G401.6 (cell line): ENCODE measurements around the gene FAT1.
"Not testable (repeated sequence)": the region's sequence is repeated elsewhere in the genome, so short reads cannot be mapped to it uniquely, and the experiment has no call there.

Source experiments
- FAIRE-seq: peaks from 2 replicates; lab custom pipeline; 2012; peaks lifted over from hg19 to GRCh38; lab: Jason Lieb, UNC

FAT1 gene, protein sequence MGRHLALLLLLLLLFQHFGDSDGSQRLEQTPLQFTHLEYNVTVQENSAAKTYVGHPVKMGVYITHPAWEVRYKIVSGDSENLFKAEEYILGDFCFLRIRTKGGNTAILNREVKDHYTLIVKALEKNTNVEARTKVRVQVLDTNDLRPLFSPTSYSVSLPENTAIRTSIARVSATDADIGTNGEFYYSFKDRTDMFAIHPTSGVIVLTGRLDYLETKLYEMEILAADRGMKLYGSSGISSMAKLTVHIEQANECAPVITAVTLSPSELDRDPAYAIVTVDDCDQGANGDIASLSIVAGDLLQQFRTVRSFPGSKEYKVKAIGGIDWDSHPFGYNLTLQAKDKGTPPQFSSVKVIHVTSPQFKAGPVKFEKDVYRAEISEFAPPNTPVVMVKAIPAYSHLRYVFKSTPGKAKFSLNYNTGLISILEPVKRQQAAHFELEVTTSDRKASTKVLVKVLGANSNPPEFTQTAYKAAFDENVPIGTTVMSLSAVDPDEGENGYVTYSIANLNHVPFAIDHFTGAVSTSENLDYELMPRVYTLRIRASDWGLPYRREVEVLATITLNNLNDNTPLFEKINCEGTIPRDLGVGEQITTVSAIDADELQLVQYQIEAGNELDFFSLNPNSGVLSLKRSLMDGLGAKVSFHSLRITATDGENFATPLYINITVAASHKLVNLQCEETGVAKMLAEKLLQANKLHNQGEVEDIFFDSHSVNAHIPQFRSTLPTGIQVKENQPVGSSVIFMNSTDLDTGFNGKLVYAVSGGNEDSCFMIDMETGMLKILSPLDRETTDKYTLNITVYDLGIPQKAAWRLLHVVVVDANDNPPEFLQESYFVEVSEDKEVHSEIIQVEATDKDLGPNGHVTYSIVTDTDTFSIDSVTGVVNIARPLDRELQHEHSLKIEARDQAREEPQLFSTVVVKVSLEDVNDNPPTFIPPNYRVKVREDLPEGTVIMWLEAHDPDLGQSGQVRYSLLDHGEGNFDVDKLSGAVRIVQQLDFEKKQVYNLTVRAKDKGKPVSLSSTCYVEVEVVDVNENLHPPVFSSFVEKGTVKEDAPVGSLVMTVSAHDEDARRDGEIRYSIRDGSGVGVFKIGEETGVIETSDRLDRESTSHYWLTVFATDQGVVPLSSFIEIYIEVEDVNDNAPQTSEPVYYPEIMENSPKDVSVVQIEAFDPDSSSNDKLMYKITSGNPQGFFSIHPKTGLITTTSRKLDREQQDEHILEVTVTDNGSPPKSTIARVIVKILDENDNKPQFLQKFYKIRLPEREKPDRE (N-terminal part only)

DNA sequence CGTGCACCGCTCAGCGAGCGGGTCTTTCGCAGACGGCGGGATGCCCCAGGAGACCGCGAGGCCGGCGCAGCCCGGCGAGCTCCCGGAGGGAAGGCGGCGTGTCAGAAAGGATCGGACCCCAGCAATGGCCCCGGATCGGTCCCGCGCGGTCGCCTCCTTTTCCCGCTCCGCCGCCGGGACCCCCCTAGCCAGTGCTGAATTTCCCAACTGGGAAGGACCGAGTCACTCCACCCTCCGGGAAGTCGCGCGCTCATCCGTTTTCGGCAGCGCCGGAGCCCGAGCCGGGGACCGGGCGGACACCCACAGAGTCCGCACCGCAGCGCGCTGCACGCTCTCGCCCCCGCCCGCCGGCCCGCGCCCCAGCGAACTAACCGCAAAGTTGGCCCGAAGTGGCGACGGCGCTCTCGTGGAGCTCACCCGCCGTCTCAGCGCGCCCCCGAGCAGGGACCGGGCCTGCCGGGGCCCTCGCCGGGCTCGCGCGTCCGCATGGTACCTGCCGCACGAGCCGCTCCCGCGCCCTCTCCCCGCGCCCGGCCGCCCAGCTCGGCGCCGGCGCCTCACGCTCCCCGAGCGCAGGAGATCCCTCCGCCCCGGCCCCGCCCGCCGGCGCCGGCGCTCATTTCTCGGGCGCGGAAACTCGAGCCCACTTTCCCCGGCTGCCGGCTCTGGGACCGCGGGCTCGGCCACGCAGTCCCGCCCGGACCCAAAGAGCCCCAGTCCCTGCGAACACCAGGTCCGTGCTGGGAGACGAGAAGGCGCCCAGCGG, at the start of gene FAT1:
FAT1 (minus strand) TSS at position 565 of the 766 bp plus-strand sequence. CDS start 14,029 bp downstream, outside the sequence.
- FAIRE-seq: no peak

- no peak for FAIRE-seq
Observed at GRCh38 chr4:186772936-186773487, 49.4 kb upstream of the FAT1 start.

GRCh38 chr4:186771624-186772023, 48.0 kb upstream of the FAT1 start:
- no peak for FAIRE-seq

- FAIRE-seq: no peak
Observed at GRCh38 chr4:186770481-186771175, 47.0 kb upstream of the FAT1 start.

- no peak for FAIRE-seq
Observed at GRCh38 chr4:186767794-186768193, 44.1 kb upstream of the FAT1 start.

- FAIRE-seq: no peak
Observed at GRCh38 chr4:186765673-186766546, 42.3 kb upstream of the FAT1 start.

GRCh38 chr4:186765138-186765537, 41.5 kb upstream of the FAT1 start:
- FAIRE-seq: no peak

DNA sequence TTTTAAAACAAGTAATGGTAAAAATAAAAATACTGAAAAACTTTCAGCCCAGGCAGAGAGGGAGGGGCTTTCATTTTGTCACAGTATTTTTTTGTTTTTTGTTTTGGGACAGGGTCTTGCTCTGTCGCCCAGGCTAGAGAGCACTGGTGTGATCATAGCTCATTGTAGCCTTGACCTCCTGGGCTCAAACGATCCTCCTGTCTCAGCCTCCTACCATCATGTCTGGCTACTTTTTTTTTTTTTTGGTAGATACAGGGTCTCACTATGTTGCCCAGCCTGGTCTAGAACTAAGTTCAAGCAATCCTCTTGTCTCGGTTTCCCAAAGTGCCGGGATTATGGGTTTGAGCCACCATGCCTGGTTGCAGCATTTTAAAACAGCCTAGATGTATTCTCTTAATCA, 40.8 kb upstream of the FAT1 start:
- FAIRE-seq: no peak

DNA sequence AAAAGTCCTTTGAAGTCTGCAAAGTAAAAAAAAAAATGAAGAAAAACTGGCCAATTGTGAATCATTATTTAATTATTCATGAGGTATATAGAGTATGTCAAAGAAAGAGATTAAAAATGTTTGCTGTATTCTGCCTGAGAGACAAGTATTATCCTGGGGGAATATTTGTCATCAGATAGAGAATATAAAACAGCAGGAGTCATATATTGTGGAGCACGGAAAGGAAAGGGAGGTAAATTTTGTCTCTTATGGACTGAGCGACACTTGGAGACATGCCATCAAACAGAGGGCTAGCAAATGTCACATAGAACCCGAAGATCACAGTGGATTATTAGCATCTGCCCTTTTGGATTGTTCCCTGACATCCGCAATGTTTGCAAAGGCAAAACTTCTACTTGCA, 39.2 kb upstream of the FAT1 start:
- no peak for FAIRE-seq

- no peak for FAIRE-seq
Observed at GRCh38 chr4:186762361-186762760, 38.7 kb upstream of the FAT1 start.

GRCh38 chr4:186761956-186762355, 38.3 kb upstream of the FAT1 start:
- not testable (repeated sequence) for FAIRE-seq

DNA sequence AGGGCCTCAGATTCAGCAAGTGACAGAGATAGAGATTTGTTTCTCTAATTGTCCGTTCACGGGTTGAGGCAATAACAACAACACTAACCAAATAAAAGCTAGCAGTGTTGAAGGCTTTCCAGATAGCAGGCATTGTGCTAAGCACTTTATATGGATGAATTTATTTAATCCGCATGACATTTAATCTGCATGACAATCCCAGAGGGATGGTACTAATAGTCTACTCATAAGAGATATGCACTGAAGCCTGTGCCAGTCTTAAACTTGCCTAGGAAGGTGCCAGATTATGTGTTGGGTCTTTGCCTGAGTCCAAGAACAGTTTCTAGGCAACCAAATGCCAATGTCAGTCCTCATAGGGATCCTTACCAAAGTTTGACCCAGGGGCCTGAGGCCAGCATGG, 37.7 kb upstream of the FAT1 start:
- FAIRE-seq: no peak

DNA sequence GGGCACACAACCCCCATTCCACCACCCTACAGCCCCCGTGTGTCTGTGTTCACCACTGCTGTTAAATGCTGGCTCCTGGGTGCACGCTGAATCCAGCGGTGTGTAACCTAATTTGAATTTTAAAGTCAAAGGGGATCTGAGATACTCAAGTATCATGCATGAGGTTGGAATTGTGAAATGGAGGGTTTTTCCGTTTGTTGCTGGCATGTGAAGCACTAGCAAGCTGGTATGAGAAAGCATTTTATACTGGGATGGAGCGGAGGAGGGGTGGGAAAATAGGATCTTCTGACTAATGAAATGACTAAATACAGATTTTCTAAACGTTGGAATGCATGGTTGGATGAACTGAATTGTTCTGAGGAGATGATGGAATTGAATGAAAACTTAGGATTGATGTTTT, 36.9 kb upstream of the FAT1 start:
- no peak for FAIRE-seq

GRCh38 chr4:186759990-186760389, 36.3 kb upstream of the FAT1 start:
- FAIRE-seq: no peak

DNA sequence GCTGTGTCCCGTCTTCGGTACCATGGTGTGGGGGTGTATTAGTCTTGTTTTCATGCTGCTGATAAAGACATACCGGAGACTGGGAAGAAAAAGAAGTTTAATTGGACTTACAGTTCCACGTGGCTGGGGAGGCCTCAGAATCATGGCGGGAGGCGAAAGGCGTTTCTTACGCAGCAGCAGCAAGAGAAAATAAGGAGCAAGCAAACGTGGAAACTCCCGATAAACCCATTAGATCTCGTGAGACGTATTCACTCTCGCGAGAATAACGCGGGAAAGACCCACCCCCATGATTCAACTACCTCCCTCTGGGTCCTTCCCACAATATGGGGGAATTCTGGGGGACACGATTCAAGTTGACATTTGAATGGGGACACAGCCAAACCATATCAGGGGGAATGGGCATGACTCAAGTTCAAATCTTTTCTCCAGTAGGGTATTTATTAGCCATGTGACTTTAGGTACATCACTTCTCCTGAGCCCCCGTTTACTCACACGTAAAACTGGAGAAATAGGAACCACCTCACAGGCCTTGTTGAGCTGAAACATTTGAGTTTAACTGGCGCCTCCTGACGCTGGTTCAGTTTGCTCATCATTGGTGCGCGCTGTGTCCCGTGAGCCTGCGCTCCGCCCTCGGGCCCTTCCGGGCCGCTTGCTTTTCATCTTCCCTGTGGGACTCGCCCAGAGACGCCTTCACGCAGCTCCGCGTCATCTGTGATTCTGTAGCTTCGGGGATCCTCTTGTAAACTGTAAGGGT, 35.5 kb upstream of the FAT1 start:
- FAIRE-seq: no peak

GRCh38 chr4:186757696-186758355, 34.2 kb upstream of the FAT1 start:
- FAIRE-seq: no peak

- not testable (repeated sequence) for FAIRE-seq
Observed at GRCh38 chr4:186756550-186756949, 32.9 kb upstream of the FAT1 start.
